Liver (tissue), 9 donors: ENCODE data around the gene NUB1. TPM values are rescaled to one million over a fixed set of nuclear protein-coding genes. Genes with fewer than 3 reads are reported as not detected.

Experiments used
- DNase-seq: peaks from one replicate; pipeline ENCODE4 v3.0.0-alpha.2; 2017; ENCODE audit warnings: low spot score
- H3K27ac ChIP-seq, 2 donors: one replicate each; pipeline ENCODE4 v1.7.0; 2013; ENCODE audit warnings: inconsistent platforms in 2 of 2, low read length in 2 of 2, control low read depth in 1 of 2, low read depth in 1 of 2, mild to moderate bottlenecking in 1 of 2
- H3K27me3 ChIP-seq, 4 donors: one replicate each; pipeline versions ENCODE4 v1.6.1 to v1.7.0; 2013; ENCODE audit warnings: low read length in 3 of 4, inconsistent platforms in 1 of 4, mild to moderate bottlenecking in 1 of 4, moderate library complexity in 1 of 4; ENCODE audit not compliant: control insufficient read depth in 4 of 4, insufficient read depth in 4 of 4
- H3K36me3 ChIP-seq, 4 donors: one replicate each; pipeline versions ENCODE4 v1.6.1 to v1.7.0; 2013; ENCODE audit warnings: low read length in 3 of 4, mild to moderate bottlenecking in 3 of 4, low read depth in 1 of 4, moderate library complexity in 1 of 4; ENCODE audit not compliant: control insufficient read depth in 4 of 4, insufficient read depth in 3 of 4
- H3K4me1 ChIP-seq, 4 donors: one replicate each; pipeline versions ENCODE4 v1.6.1 to v1.7.0; 2013; ENCODE audit warnings: low read length in 3 of 4, mild to moderate bottlenecking in 3 of 4, moderate library complexity in 1 of 4; ENCODE audit not compliant: control insufficient read depth in 4 of 4, insufficient read depth in 4 of 4
- H3K4me3 ChIP-seq, 3 donors: one replicate each; pipeline versions ENCODE4 v1.6.1 to v1.7.0; 2013; ENCODE audit warnings: low read length in 3 of 3, control low read depth in 1 of 3, low read depth in 1 of 3, mild to moderate bottlenecking in 1 of 3
- H3K9ac ChIP-seq, 2 donors: one replicate each; pipeline ENCODE4 v1.7.0; 2013; ENCODE audit warnings: low read length in 2 of 2, mild to moderate bottlenecking in 2 of 2, moderate library complexity in 2 of 2, control low read depth in 1 of 2, low read depth in 1 of 2
- H3K9me3 ChIP-seq, 4 donors: one replicate each; pipeline versions ENCODE4 v1.6.1 to v1.7.0; 2013; ENCODE audit warnings: low read length in 3 of 4; ENCODE audit not compliant: control insufficient read depth in 4 of 4
- FOXA1 ChIP-seq: IDR thresholded peaks from 2 replicates; pipeline ENCODE4 v1.6.1; 2016; ENCODE audit warnings: antibody characterized with exemption
- FOXA2 ChIP-seq: IDR thresholded peaks from 2 replicates; pipeline ENCODE4 v1.6.1; 2016; ENCODE audit warnings: antibody characterized with exemption
- GABPA ChIP-seq, 2 donors: IDR thresholded peaks in 1 of 2; conservative IDR thresholded peaks in 1 of 2; 2 replicates each; pipeline ENCODE4 v1.6.1; 2016; ENCODE audit warnings: antibody characterized with exemption in 2 of 2, mild to moderate bottlenecking in 1 of 2, moderate library complexity in 1 of 2
- HNF4A ChIP-seq, 2 donors: conservative IDR thresholded peaks; 2 replicates each; pipeline ENCODE4 v1.6.1; 2016; ENCODE audit warnings: antibody characterized with exemption in 2 of 2, mild to moderate bottlenecking in 2 of 2
- JUND ChIP-seq, 2 donors: IDR thresholded peaks; 2 replicates each; pipeline ENCODE4 v1.6.1; 2016; ENCODE audit warnings: antibody characterized with exemption in 2 of 2
- NR2F2 ChIP-seq: IDR thresholded peaks from 2 replicates; pipeline ENCODE4 v1.6.1; 2016; ENCODE audit warnings: antibody characterized with exemption
- RAD21 ChIP-seq, 2 donors: IDR thresholded peaks; 2 replicates each; pipeline ENCODE4 v1.6.1; 2016; ENCODE audit warnings: antibody characterized with exemption in 2 of 2, mild to moderate bottlenecking in 2 of 2
- RXRA ChIP-seq, 2 donors: IDR thresholded peaks; 2 replicates each; pipeline ENCODE4 v1.6.1; 2017 to 2018; ENCODE audit warnings: antibody characterized with exemption in 2 of 2, mild to moderate bottlenecking in 1 of 2
- SP1 ChIP-seq: IDR thresholded peaks from 2 replicates; pipeline ENCODE4 v1.6.1; 2018; ENCODE audit warnings: antibody characterized with exemption, mild to moderate bottlenecking
- TAF1 ChIP-seq: conservative IDR thresholded peaks from 2 replicates; pipeline ENCODE4 v1.6.1; 2016; ENCODE audit warnings: antibody characterized with exemption, mild to moderate bottlenecking
- YY1 ChIP-seq: IDR thresholded peaks from 2 replicates; pipeline ENCODE4 v1.6.1; 2016; ENCODE audit warnings: antibody characterized with exemption, mild to moderate bottlenecking
- WGBS: extraction: QIAGEN DNeasy Blood & Tissue Kit; methylation state at CpG from one replicate; pipeline ENCODE4 v1.1.7; 2013; 5-methylcytosine and 5-hydroxymethylcytosine counted together
- polyA plus RNA-seq, 2 donors: library from polyadenylated mRNA; stranded (reverse) in 1 of 2; unstranded in 1 of 2; fragments of 200-250 nt in 1 of 2; fragments of >200 nt in 1 of 2; fragmentation: Nextera tagmentation in 1 of 2; extraction: Ambion mirVana in 1 of 2; gene quantifications; one replicate each; pipeline versions ENCODE4 v1.2.1 to v1.2.3, GENCODE V29; 2013 to 2015
- total RNA-seq, 2 donors: library from RNA; depleted of rRNA; stranded (reverse); fragments of >200 nt; gene quantifications; one replicate each; pipeline ENCODE4 v1.2.3, GENCODE V29; 2014
- TF ChIP-seq, protein P1 (sequence below): IDR thresholded peaks from 2 replicates; pipeline ENCODE4 v1.6.1; 2016; ENCODE audit warnings: antibody characterized with exemption
- TF ChIP-seq, protein P2 (sequence below): IDR thresholded peaks from 2 replicates; pipeline ENCODE4 v1.6.1; 2016; ENCODE audit warnings: antibody characterized with exemption
- TF ChIP-seq, protein P3 (sequence below): IDR thresholded peaks from 2 replicates; pipeline ENCODE4 v1.6.1; 2016; ENCODE audit warnings: antibody characterized with exemption, mild to moderate bottlenecking
- TF ChIP-seq, protein P4 (sequence below): IDR thresholded peaks from 2 replicates; pipeline ENCODE4 v1.6.1; 2016; ENCODE audit warnings: antibody characterized with exemption
- TF ChIP-seq, protein P5 (sequence below): fragments of 150-350 bp; IDR thresholded peaks from 2 replicates; pipeline ENCODE4 v1.5.1; 2017; ENCODE audit warnings: improper control_type of control experiment, low read depth, low read length; ENCODE audit not compliant: missing input control
- donor health status: healthy.
- donor health status: healthy.
- donor health status: healthy.
- donor health status: healthy.
- donor health status: healthy.

The NUB1 gene
- total and polyA plus RNA-seq, 4 donors, result 14.0 to 27.9 (median 18.8) TPM

DNA sequence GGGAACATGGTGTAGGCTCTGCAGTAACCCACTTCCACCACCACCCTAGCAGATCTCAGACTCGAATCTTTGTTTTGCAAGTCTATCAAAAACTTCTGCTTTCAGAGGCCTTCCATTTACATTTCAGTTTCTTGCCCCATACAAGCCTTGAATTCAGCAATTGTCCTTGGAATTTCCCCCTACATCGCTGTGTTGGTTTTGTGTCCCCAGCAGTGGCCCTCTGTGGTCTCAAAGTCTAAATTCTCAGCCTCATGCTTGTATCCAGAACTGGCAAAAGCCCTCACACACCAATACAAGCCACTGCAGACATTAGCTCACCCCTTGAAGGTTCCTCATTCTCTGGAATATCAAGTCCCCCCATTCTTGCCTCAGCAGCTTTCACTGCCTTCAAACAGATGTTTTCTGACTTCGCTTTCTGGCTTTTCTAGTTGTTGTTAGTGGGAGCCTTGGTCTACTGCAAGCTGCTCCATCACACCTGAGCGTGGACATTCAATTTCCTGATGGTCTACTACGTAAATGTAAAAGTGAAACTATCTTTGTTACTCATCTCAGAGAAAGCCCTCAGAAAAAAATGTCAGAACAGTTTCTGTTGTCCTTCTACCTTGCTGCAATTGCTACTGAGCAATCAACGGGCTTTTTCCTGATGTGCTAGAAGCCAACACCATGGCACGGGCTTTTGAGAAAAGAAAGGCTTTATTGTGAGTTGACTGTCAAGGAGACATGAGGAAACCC, 1.8 kb upstream of the NUB1 start:
- Histone ChIP-seq H3K4me3 (no peak overlapping the region), H3K9ac (no peak overlapping the region), H3K9me3 (no peaks in the 10 kb centered on the region), H3K27ac (no peak overlapping the region), H3K27me3 (no peaks in the 10 kb centered on the region), H3K36me3 (peaks cover 0 to 2% (median 0%) of the 10 kb centered on the region in 4 donors), H3K4me1 (peaks cover 1 to 13% (median 7%) of the 10 kb centered on the region in 4 donors)
- TF ChIP-seq YY1 (no peak), RAD21 (IDR thresholded peaks at IDR 0.05) (no peak), GABPA (IDR thresholded peaks at IDR 0.05 in 1 of 2, conservative IDR thresholded peaks at IDR 0.05 in 1 of 2) (no peak), FOXA2 (no peak), JUND (IDR thresholded peaks at IDR 0.05) (no peak), TAF1 (no peak), SP1 (no peak), FOXA1 (no peak)
- TF ChIP-seq, protein P1, sequence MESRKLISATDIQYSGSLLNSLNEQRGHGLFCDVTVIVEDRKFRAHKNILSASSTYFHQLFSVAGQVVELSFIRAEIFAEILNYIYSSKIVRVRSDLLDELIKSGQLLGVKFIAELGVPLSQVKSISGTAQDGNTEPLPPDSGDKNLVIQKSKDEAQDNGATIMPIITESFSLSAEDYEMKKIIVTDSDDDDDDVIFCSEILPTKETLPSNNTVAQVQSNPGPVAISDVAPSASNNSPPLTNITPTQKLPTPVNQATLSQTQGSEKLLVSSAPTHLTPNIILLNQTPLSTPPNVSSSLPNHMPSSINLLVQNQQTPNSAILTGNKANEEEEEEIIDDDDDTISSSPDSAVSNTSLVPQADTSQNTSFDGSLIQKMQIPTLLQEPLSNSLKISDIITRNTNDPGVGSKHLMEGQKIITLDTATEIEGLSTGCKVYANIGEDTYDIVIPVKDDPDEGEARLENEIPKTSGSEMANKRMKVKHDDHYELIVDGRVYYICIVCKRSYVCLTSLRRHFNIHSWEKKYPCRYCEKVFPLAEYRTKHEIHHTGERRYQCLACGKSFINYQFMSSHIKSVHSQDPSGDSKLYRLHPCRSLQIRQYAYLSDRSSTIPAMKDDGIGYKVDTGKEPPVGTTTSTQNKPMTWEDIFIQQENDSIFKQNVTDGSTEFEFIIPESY, result no peak
- DNase-seq, result no peak
- 76% methylated on average over 7 of the region's 7 CpGs for WGBS

DNA sequence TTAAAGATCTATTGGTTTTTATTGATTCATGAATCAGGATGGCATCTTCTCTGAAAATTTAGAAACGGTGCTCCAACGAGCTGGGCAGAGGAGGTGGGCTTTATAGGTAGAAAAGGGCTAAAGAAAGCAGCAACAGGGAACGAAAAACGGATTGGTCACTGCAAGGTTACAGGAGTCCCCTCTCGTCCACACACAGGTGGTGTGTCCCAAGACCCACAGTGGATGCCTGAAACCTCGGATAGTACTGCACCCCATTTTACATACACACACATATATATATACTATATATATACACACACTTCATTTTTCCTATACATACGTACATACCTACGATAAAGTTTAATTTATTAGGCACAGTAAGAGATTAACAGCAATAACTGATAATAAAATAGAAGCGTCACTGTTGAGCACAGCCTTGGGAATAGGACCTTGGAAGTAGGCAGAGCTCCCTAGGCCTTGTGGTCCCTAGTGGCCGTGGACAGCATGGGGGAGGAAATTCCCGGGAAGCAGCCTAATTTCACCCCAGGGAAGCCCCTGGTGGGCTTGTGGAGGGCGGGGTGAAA, 737 bp upstream of the NUB1 start:
- Histone ChIP-seq H3K36me3 (peaks cover 0 to 8% (median 5%) of the 10 kb centered on the region in 4 donors), H3K9me3 (no peaks in the 10 kb centered on the region), H3K9ac (no peak overlapping the region), H3K4me3 (peak overlapping the region in 1 of 3 donors; percentile 14), H3K27me3 (no peaks in the 10 kb centered on the region), H3K27ac (peak overlapping the region; percentile 91 to 92), H3K4me1 (peaks cover 1 to 17% (median 10%) of the 10 kb centered on the region in 4 donors)
- 77% methylated on average over 12 of the region's 12 CpGs for WGBS
- DNase-seq, result no peak
- TF ChIP-seq, protein P1, result no peak
- TF ChIP-seq GABPA (IDR thresholded peaks at IDR 0.05 in 1 of 2, conservative IDR thresholded peaks at IDR 0.05 in 1 of 2) (no peak), YY1 (no peak), JUND (IDR thresholded peaks at IDR 0.05) (no peak), HNF4A (conservative IDR thresholded peaks at IDR 0.05) (no peak), RXRA (IDR thresholded peaks at IDR 0.05) (no peak), SP1 (no peak), RAD21 (IDR thresholded peaks at IDR 0.05) (no peak), NR2F2 (no peak)
- TF ChIP-seq, protein P2, sequence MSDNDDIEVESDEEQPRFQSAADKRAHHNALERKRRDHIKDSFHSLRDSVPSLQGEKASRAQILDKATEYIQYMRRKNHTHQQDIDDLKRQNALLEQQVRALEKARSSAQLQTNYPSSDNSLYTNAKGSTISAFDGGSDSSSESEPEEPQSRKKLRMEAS, result no peak
- TF ChIP-seq, protein P3, sequence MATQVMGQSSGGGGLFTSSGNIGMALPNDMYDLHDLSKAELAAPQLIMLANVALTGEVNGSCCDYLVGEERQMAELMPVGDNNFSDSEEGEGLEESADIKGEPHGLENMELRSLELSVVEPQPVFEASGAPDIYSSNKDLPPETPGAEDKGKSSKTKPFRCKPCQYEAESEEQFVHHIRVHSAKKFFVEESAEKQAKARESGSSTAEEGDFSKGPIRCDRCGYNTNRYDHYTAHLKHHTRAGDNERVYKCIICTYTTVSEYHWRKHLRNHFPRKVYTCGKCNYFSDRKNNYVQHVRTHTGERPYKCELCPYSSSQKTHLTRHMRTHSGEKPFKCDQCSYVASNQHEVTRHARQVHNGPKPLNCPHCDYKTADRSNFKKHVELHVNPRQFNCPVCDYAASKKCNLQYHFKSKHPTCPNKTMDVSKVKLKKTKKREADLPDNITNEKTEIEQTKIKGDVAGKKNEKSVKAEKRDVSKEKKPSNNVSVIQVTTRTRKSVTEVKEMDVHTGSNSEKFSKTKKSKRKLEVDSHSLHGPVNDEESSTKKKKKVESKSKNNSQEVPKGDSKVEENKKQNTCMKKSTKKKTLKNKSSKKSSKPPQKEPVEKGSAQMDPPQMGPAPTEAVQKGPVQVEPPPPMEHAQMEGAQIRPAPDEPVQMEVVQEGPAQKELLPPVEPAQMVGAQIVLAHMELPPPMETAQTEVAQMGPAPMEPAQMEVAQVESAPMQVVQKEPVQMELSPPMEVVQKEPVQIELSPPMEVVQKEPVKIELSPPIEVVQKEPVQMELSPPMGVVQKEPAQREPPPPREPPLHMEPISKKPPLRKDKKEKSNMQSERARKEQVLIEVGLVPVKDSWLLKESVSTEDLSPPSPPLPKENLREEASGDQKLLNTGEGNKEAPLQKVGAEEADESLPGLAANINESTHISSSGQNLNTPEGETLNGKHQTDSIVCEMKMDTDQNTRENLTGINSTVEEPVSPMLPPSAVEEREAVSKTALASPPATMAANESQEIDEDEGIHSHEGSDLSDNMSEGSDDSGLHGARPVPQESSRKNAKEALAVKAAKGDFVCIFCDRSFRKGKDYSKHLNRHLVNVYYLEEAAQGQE, result no peak
- TF ChIP-seq, protein P4, sequence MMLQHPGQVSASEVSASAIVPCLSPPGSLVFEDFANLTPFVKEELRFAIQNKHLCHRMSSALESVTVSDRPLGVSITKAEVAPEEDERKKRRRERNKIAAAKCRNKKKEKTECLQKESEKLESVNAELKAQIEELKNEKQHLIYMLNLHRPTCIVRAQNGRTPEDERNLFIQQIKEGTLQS, result no peak
- TF ChIP-seq, protein P5, sequence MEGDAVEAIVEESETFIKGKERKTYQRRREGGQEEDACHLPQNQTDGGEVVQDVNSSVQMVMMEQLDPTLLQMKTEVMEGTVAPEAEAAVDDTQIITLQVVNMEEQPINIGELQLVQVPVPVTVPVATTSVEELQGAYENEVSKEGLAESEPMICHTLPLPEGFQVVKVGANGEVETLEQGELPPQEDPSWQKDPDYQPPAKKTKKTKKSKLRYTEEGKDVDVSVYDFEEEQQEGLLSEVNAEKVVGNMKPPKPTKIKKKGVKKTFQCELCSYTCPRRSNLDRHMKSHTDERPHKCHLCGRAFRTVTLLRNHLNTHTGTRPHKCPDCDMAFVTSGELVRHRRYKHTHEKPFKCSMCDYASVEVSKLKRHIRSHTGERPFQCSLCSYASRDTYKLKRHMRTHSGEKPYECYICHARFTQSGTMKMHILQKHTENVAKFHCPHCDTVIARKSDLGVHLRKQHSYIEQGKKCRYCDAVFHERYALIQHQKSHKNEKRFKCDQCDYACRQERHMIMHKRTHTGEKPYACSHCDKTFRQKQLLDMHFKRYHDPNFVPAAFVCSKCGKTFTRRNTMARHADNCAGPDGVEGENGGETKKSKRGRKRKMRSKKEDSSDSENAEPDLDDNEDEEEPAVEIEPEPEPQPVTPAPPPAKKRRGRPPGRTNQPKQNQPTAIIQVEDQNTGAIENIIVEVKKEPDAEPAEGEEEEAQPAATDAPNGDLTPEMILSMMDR, result no peak
